ENCODE data around the gene PIN1. TPM values are rescaled to one million over a fixed set of nuclear protein-coding genes. Genes with fewer than 3 reads are reported as not detected.

Gene PIN1
- total RNA-seq, 1 donor from 2014 or later: 109 TPM

DNA sequence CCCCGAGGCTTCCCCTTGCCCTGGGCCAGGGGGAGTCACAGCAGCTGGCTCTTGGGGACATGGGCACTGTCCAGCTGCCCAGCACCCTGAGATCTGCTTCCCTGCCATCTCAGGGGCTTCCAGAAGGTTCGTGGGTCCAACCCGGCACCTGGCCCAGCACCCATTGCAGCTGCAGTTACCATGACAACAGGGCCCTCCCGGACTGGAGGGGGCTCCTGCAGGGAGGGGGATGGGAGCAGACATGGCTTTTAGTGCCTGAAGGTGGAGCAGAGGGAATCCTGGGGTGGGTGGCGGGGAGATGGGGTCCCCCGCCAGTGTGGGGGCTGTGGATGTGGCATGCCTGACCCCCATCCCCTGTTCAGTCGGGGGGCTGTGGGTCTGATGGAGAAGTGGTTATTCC is 14.7 kb downstream of the PIN1 start:
- Mint-ChIP-seq H3K27me3 (ENCODE audit: low read depth, unreplicated experiment) (no peaks in the 10 kb centered on the region), H3K27ac (ENCODE audit: unreplicated experiment) (no peak overlapping the region), H3K9me3 (ENCODE audit: unreplicated experiment) (peaks cover 2% of the 10 kb centered on the region), H3K36me3 (ENCODE audit: low read depth, unreplicated experiment) (peaks cover 28% of the 10 kb centered on the region), H3K4me3 (ENCODE audit: unreplicated experiment) (no peak overlapping the region), H3K4me1 (ENCODE audit: low read depth, unreplicated experiment) (peaks cover 34% of the 10 kb centered on the region)
- no peak for TF ChIP-seq EZH2 (IDR thresholded peaks at IDR 0.05; ENCODE audit: insufficient read depth, low read length)
- TF ChIP-seq, protein P1, sequence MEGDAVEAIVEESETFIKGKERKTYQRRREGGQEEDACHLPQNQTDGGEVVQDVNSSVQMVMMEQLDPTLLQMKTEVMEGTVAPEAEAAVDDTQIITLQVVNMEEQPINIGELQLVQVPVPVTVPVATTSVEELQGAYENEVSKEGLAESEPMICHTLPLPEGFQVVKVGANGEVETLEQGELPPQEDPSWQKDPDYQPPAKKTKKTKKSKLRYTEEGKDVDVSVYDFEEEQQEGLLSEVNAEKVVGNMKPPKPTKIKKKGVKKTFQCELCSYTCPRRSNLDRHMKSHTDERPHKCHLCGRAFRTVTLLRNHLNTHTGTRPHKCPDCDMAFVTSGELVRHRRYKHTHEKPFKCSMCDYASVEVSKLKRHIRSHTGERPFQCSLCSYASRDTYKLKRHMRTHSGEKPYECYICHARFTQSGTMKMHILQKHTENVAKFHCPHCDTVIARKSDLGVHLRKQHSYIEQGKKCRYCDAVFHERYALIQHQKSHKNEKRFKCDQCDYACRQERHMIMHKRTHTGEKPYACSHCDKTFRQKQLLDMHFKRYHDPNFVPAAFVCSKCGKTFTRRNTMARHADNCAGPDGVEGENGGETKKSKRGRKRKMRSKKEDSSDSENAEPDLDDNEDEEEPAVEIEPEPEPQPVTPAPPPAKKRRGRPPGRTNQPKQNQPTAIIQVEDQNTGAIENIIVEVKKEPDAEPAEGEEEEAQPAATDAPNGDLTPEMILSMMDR (IDR thresholded peaks at IDR 0.05; ENCODE audit: insufficient read depth, low read depth, low read length): no peak
- DNase-seq (ENCODE audit: low read depth) (no peak), FAIRE-seq (no peak)
- Histone ChIP-seq H3K9ac (ENCODE audit: low read length) (no peak overlapping the region), H3K4me2 (ENCODE audit: low read length) (no peak overlapping the region), H3K36me3 (ENCODE audit: insufficient read depth, low read length) (no peaks in the 10 kb centered on the region), H3K79me2 (ENCODE audit: insufficient read depth, low read length) (peaks cover 9% of the 10 kb centered on the region), H4K20me1 (ENCODE audit: insufficient read depth, low read length) (peaks cover 41% of the 10 kb centered on the region), H3K4me1 (ENCODE audit: insufficient read depth, low read length) (peaks cover 17% of the 10 kb centered on the region), H3K9me3 (ENCODE audit: insufficient read depth, low read depth, low read length) (no peaks in the 10 kb centered on the region), H3K27me3 (ENCODE audit: insufficient read depth, low read length) (no peaks in the 10 kb centered on the region), H2AFZ (ENCODE audit: low read depth, low read length) (no peak overlapping the region), H3K27ac (ENCODE audit: low read depth, low read length) (no peak overlapping the region), H3K4me3 (ENCODE audit: insufficient read depth, low read depth, low read length) (no peak overlapping the region)

DNA sequence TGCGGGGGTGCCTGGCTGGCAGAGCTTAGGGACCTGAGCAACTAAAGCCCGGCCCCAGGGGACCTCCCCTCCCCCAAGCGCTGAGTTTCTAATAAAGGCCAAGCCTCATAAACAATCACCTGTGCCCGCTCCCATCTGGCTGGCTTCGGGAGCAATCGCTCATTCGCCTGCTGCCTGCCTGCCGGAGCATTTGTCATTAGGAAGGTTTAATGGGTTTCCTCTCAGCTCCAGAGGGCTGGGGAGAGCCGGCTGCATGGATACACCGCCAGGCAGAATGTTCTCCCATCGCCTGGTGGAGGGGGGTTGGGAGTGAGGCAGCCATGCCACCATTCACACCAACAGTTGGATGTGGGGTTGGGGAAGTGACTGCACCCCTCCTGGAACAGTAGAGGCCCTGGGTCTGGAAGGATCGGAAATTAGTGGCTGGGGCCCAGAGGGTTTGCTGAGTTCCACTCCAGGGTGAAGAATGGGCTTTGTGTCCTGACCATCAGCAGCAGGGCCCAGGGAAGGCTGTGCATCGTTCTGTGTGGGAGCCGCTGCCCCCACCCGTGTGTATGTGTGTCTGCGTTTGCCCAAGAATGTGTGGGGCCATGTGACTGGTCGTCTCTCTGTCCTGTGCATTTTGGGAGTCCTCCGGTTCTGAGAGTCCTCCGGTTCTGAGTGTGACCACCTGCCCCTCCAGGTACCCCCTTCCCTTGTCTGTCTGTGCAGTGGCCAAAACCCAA is 15.3 kb downstream of the PIN1 start:
- Histone ChIP-seq H3K4me1 (ENCODE audit: insufficient read depth, low read length) (peaks cover 17% of the 10 kb centered on the region), H2AFZ (ENCODE audit: low read depth, low read length) (no peak overlapping the region), H3K36me3 (ENCODE audit: insufficient read depth, low read length) (no peaks in the 10 kb centered on the region), H3K4me3 (ENCODE audit: insufficient read depth, low read depth, low read length) (no peak overlapping the region), H3K9me3 (ENCODE audit: insufficient read depth, low read depth, low read length) (no peaks in the 10 kb centered on the region), H3K79me2 (ENCODE audit: insufficient read depth, low read length) (peaks cover 9% of the 10 kb centered on the region), H3K9ac (ENCODE audit: low read length) (no peak overlapping the region), H3K27me3 (ENCODE audit: insufficient read depth, low read length) (no peaks in the 10 kb centered on the region), H3K4me2 (ENCODE audit: low read length) (no peak overlapping the region), H4K20me1 (ENCODE audit: insufficient read depth, low read length) (peaks cover 35% of the 10 kb centered on the region), H3K27ac (ENCODE audit: low read depth, low read length) (no peak overlapping the region)
- H3K4me1 Mint-ChIP-seq (ENCODE audit: low read depth, unreplicated experiment): peaks cover 34% of the 10 kb centered on the region
- no peak for FAIRE-seq
- TF ChIP-seq EZH2 (IDR thresholded peaks at IDR 0.05; ENCODE audit: insufficient read depth, low read length): no peak
- TF ChIP-seq, protein P1 (IDR thresholded peaks at IDR 0.05; ENCODE audit: insufficient read depth, low read depth, low read length): no peak
- no peak overlapping the region for H3K27ac Mint-ChIP-seq (ENCODE audit: unreplicated experiment)
- peaks cover 2% of the 10 kb centered on the region for H3K9me3 Mint-ChIP-seq (ENCODE audit: unreplicated experiment)
- peak overlapping the region; percentile 31 for H3K4me3 Mint-ChIP-seq (ENCODE audit: unreplicated experiment)
- H3K36me3 Mint-ChIP-seq (ENCODE audit: low read depth, unreplicated experiment): peaks cover 22% of the 10 kb centered on the region
- no peaks in the 10 kb centered on the region for H3K27me3 Mint-ChIP-seq (ENCODE audit: low read depth, unreplicated experiment)
- DNase-seq (ENCODE audit: low read depth): no peak

GRCh38 chr19:9854282-9854846 is 19.2 kb downstream of the PIN1 start:
- H3K79me2 ChIP-seq (ENCODE audit: insufficient read depth, low read length): no peaks in the 10 kb centered on the region
- peaks cover 6% of the 10 kb centered on the region for H3K4me1 ChIP-seq (ENCODE audit: insufficient read depth, low read length)
- Mint-ChIP-seq H3K4me1 (ENCODE audit: low read depth, unreplicated experiment) (peaks cover 32% of the 10 kb centered on the region), H3K9me3 (ENCODE audit: unreplicated experiment) (peaks cover 6% of the 10 kb centered on the region), H3K4me3 (ENCODE audit: unreplicated experiment) (no peak overlapping the region), H3K36me3 (ENCODE audit: low read depth, unreplicated experiment) (peaks cover 30% of the 10 kb centered on the region), H3K27me3 (ENCODE audit: low read depth, unreplicated experiment) (no peaks in the 10 kb centered on the region), H3K27ac (ENCODE audit: unreplicated experiment) (peak overlapping the region; percentile 26)
- H3K4me3 ChIP-seq (ENCODE audit: insufficient read depth, low read depth, low read length): no peak overlapping the region
- H3K36me3 ChIP-seq (ENCODE audit: insufficient read depth, low read length): no peaks in the 10 kb centered on the region
- no peak overlapping the region for H3K9ac ChIP-seq (ENCODE audit: low read length)
- DNase-seq (ENCODE audit: low read depth) (no peak), FAIRE-seq (no peak)
- peaks cover 5% of the 10 kb centered on the region for H4K20me1 ChIP-seq (ENCODE audit: insufficient read depth, low read length)
- no peaks in the 10 kb centered on the region for H3K9me3 ChIP-seq (ENCODE audit: insufficient read depth, low read depth, low read length)
- no peak overlapping the region for H3K27ac ChIP-seq (ENCODE audit: low read depth, low read length)
- H3K27me3 ChIP-seq (ENCODE audit: insufficient read depth, low read length): no peaks in the 10 kb centered on the region
- no peak overlapping the region for H3K4me2 ChIP-seq (ENCODE audit: low read length)
- TF ChIP-seq, protein P1 (IDR thresholded peaks at IDR 0.05; ENCODE audit: insufficient read depth, low read depth, low read length): no peak
- no peak for TF ChIP-seq EZH2 (IDR thresholded peaks at IDR 0.05; ENCODE audit: insufficient read depth, low read length)
- H2AFZ ChIP-seq (ENCODE audit: low read depth, low read length): no peak overlapping the region
